GM10266 (cell line): Measurements from ENCODE around the gene STMP1.

ENCODE experiments used
- DNase-seq: peaks from one replicate; pipeline ENCODE4 v3.0.0; 2012; ENCODE audit errors: extremely low spot score
- TF ChIP-seq, protein P1 (sequence below): IDR thresholded peaks from 2 replicates; pipeline ENCODE4 v1.5.1; 2012; ENCODE audit warnings: mild to moderate bottlenecking, low read depth; ENCODE audit not compliant: control insufficient read depth, insufficient read depth; ENCODE audit errors: missing control alignments

STMP1 gene

DNA sequence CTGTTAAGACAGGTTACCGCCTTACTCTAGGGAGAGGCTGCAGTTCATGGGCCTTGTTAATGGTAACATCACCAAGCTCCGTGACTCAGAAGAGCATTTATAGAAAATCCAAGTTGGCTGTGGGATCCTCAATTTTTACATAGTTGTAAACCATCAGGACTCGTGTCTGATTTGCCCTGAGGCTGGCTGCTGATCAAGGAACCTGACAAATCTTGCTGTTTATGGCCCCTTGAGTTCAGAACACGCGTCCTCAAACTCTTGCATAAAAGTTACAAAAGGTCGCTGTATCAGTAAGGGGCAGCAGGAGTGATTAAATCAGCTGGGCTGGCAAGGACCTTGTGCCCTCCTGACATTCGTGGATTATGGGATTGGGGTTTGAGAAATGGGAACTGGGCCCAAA, 61.1 kb downstream of the STMP1 start:
- DNase-seq = no peak
- TF ChIP-seq, protein P1, sequence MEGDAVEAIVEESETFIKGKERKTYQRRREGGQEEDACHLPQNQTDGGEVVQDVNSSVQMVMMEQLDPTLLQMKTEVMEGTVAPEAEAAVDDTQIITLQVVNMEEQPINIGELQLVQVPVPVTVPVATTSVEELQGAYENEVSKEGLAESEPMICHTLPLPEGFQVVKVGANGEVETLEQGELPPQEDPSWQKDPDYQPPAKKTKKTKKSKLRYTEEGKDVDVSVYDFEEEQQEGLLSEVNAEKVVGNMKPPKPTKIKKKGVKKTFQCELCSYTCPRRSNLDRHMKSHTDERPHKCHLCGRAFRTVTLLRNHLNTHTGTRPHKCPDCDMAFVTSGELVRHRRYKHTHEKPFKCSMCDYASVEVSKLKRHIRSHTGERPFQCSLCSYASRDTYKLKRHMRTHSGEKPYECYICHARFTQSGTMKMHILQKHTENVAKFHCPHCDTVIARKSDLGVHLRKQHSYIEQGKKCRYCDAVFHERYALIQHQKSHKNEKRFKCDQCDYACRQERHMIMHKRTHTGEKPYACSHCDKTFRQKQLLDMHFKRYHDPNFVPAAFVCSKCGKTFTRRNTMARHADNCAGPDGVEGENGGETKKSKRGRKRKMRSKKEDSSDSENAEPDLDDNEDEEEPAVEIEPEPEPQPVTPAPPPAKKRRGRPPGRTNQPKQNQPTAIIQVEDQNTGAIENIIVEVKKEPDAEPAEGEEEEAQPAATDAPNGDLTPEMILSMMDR = no peak
